Hepatocyte (in vitro differentiated cells): ENCODE measurements around the gene ANK2.

Experiments used
- EZH2 ChIP-seq: fragments of 200-600 bp; sonication (generic); IDR thresholded peaks from 2 replicates; pipeline ENCODE4 v1.6.1; 2016; ENCODE audit warnings: antibody characterized with exemption, mild to moderate bottlenecking, borderline replicate concordance
- EZH2phosphoT487 ChIP-seq: fragments of 200-600 bp; sonication (generic); IDR thresholded peaks from one replicate; pipeline ENCODE4 v1.6.1; 2018; ENCODE audit warnings: antibody characterized with exemption, mild to moderate bottlenecking, low read depth, moderate library complexity; ENCODE audit not compliant: unreplicated experiment, severe bottlenecking
- TF ChIP-seq, protein P1 (sequence below): fragments of 200-600 bp; sonication (generic); IDR thresholded peaks from 2 replicates; pipeline ENCODE4 v1.5.1; 2016; ENCODE audit warnings: antibody characterized with exemption, mild to moderate bottlenecking; ENCODE audit not compliant: poor library complexity

- TF ChIP-seq, protein P1, sequence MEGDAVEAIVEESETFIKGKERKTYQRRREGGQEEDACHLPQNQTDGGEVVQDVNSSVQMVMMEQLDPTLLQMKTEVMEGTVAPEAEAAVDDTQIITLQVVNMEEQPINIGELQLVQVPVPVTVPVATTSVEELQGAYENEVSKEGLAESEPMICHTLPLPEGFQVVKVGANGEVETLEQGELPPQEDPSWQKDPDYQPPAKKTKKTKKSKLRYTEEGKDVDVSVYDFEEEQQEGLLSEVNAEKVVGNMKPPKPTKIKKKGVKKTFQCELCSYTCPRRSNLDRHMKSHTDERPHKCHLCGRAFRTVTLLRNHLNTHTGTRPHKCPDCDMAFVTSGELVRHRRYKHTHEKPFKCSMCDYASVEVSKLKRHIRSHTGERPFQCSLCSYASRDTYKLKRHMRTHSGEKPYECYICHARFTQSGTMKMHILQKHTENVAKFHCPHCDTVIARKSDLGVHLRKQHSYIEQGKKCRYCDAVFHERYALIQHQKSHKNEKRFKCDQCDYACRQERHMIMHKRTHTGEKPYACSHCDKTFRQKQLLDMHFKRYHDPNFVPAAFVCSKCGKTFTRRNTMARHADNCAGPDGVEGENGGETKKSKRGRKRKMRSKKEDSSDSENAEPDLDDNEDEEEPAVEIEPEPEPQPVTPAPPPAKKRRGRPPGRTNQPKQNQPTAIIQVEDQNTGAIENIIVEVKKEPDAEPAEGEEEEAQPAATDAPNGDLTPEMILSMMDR = no peak
- no peak for TF ChIP-seq EZH2phosphoT487
- TF ChIP-seq EZH2 = no peak
These were observed 301.1 kb downstream of the ANK2 start for GRCh38 chr4:113350576-113350975.
